ENCODE data around the gene CERS6. TPM values are rescaled to one million over a fixed set of nuclear protein-coding genes. Genes with fewer than 3 reads are reported as not detected.
"Not testable (repeated sequence)": the region's sequence is repeated elsewhere in the genome, so short reads cannot be mapped to it uniquely, and the experiment has no call there.

Gene CERS6
- total RNA-seq, 2 donors from 2014 or later, result 7.7 to 21.5 TPM

- peak overlapping the region; percentile 65 for H3K4me3 Mint-ChIP-seq
- H3K27ac Mint-ChIP-seq, result peak overlapping the region; percentile 25
- not testable (repeated sequence) for ATAC-seq (replicated peaks); H3K27me3 Mint-ChIP-seq; H3K9me3 Mint-ChIP-seq; H3K36me3 Mint-ChIP-seq (ENCODE audit: low read depth)
- H3K4me1 Mint-ChIP-seq, result peaks cover 33% of the 10 kb centered on the region
Observed at GRCh38 chr2:168491728-168492127, 35.7 kb downstream of the CERS6 start.

DNA sequence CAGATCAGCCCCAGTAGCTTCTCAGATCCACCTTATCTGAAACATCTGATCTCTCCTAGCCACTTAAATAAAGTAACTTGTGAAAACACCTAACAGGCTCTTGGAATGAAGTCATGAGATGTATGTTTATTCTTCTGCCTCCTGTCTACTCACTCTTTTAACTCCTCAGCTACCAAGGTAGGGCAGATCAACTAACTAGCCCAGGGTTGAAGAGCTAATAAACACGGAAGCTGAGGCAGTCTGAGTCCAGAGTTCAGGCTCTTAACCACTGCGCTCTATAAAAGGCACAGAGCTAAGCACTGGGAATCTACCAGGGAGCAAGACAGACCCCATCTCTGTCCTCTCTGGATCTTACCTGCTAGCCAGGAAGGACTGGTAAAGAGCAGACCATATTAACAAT, 37.1 kb downstream of the CERS6 start:
- not testable (repeated sequence) for H3K9me3 Mint-ChIP-seq; H3K27me3 Mint-ChIP-seq; ATAC-seq (replicated peaks); H3K36me3 Mint-ChIP-seq (ENCODE audit: low read depth); H3K27ac Mint-ChIP-seq; H3K4me3 Mint-ChIP-seq
- H3K4me1 Mint-ChIP-seq, result peaks cover 39% of the 10 kb centered on the region

DNA sequence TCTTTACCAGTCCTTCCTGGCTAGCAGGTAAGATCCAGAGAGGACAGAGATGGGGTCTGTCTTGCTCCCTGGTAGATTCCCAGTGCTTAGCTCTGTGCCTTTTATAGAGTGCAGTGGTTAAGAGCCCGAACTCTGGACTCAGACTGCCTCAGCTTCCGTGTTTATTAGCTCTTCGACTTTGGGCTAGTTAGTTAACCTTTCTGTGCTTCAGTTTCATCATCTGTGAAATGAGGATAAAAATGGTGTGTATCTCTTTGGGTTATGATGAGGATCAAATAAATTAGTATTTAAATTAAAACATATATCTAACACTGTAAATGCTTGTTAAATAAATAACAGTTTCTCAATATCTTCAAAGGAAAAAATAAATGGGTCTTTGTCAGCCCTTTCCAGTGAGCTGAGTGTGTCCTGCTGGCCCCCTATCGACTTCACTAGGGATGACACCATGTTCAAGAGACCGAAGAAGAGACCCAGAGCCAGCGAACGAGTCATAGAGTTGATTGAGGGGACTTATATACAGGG, 38.2 kb downstream of the CERS6 start:
- peaks cover 2% of the 10 kb centered on the region for H3K27me3 Mint-ChIP-seq
- H3K36me3 Mint-ChIP-seq (ENCODE audit: low read depth), result no peaks in the 10 kb centered on the region
- no peak for ATAC-seq (replicated peaks)
- H3K4me1 Mint-ChIP-seq, result peaks cover 39% of the 10 kb centered on the region
- H3K27ac Mint-ChIP-seq, result no peak overlapping the region
- no peaks in the 10 kb centered on the region for H3K9me3 Mint-ChIP-seq
- H3K4me3 Mint-ChIP-seq, result no peak overlapping the region

DNA sequence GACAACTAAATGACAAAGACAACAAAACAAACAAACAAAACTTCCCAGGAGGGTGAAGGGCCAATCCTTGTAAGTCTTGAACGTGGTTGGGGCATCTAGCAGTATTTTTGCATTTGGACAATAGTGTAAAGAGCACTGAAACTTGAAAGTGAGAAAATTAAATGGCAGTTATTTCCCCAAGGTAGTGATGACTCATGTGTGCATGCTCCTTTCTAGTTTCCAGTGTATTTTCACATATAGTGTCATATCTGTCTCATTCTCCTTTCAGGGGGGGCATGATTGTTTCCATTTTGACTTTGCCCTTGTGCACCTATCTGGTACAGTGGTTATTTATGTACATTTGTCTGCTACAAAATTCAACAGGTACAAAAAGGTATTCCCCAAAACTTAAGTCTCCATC, 39.5 kb downstream of the CERS6 start:
- H3K9me3 Mint-ChIP-seq, result peaks cover 3% of the 10 kb centered on the region
- H3K36me3 Mint-ChIP-seq (ENCODE audit: low read depth), result no peaks in the 10 kb centered on the region
- H3K4me3 Mint-ChIP-seq, result no peak overlapping the region
- peak; percentile 86 for ATAC-seq (replicated peaks)
- peaks cover 2% of the 10 kb centered on the region for H3K27me3 Mint-ChIP-seq
- H3K4me1 Mint-ChIP-seq, result peaks cover 30% of the 10 kb centered on the region
- peak overlapping the region; percentile 54 for H3K27ac Mint-ChIP-seq

DNA sequence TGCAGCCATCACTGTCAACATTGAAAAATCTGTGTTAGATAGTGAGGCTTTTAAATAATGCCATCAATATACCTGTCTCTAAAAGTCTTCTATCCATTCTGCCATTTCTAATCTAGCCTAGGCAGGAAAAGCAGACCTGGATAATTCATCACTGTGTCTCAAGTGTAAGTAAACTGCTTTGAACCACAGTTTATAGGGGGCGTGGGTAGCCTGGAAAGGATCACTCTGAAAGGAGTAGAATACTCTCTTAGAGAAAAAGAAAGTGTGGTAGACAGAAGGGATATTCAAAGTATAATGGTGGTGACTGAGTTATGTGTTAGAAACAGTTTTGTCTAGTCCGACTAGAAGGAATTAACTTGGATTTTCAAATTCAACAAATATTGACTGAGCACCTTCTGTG, 40.8 kb downstream of the CERS6 start:
- H3K4me1 Mint-ChIP-seq, result peaks cover 22% of the 10 kb centered on the region
- no peaks in the 10 kb centered on the region for H3K36me3 Mint-ChIP-seq (ENCODE audit: low read depth)

DNA sequence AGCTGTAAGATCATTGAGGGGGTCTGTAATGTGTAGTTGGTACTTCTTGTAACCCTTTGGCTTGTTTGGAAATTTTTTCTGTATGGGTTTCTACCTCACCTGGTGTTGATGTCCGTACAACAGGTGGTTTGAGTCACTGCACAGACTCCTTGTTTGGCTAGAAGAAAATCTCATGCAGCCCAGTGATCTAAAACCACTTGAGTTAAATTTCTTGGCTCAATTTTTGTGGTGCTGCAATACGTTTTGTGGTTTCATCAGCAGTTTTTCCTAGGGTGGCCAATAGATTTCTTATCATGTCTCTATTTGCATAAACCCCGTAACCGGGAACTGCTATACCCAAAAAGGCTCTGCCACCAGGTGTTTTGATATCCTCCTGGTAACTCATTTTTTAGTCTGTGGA, 43.4 kb downstream of the CERS6 start:
- peaks cover 2% of the 10 kb centered on the region for H3K27me3 Mint-ChIP-seq
- H3K4me3 Mint-ChIP-seq, result no peak overlapping the region
- ATAC-seq (replicated peaks), result no peak
- peaks cover 19% of the 10 kb centered on the region for H3K4me1 Mint-ChIP-seq
- H3K36me3 Mint-ChIP-seq (ENCODE audit: low read depth), result no peaks in the 10 kb centered on the region
- H3K27ac Mint-ChIP-seq, result no peak overlapping the region
- H3K9me3 Mint-ChIP-seq, result peaks cover 12% of the 10 kb centered on the region

More for the DNA sequence above, 40.8 kb downstream of the CERS6 start:
- no peak for ATAC-seq (replicated peaks)
- Mint-ChIP-seq H3K27ac (no peak overlapping the region), H3K4me3 (no peak overlapping the region), H3K9me3 (peaks cover 3% of the 10 kb centered on the region), H3K27me3 (peaks cover 2% of the 10 kb centered on the region)

DNA sequence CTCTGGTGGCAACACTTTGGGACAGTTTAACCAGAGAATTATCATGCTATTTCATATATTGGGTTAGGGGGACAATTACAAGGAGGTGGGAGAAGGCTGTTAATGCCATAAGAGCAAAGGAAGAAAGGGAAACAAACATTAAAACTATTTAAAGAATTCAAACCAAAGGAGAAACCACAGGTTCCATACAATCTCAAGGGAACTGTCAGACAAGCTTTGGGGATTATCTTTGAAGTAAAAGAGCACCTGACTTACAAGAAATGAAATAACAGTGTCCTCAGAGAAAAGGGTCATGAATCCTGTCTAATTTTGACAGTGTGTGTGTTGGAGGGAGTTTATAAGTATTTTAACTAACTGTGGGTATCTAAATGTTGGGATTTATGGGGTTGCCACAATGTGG, 44.4 kb downstream of the CERS6 start:
- Mint-ChIP-seq H3K4me1 (peaks cover 20% of the 10 kb centered on the region), H3K27ac (no peak overlapping the region), H3K9me3 (peaks cover 12% of the 10 kb centered on the region), H3K36me3 (ENCODE audit: low read depth) (no peaks in the 10 kb centered on the region), H3K4me3 (no peak overlapping the region), H3K27me3 (peaks cover 2% of the 10 kb centered on the region)
- no peak for ATAC-seq (replicated peaks)

- Mint-ChIP-seq H3K9me3 (peaks cover 12% of the 10 kb centered on the region), H3K4me1 (peaks cover 13% of the 10 kb centered on the region), H3K27me3 (peaks cover 2% of the 10 kb centered on the region), H3K4me3 (no peak overlapping the region), H3K36me3 (ENCODE audit: low read depth) (no peaks in the 10 kb centered on the region), H3K27ac (no peak overlapping the region)
- ATAC-seq (replicated peaks), result no peak
Observed at GRCh38 chr2:168501466-168502065, 45.5 kb downstream of the CERS6 start.

GRCh38 chr2:168502852-168503251, 46.8 kb downstream of the CERS6 start:
- H3K9me3 Mint-ChIP-seq, result peaks cover 12% of the 10 kb centered on the region
- H3K27ac Mint-ChIP-seq; H3K4me3 Mint-ChIP-seq; H3K4me1 Mint-ChIP-seq; H3K27me3 Mint-ChIP-seq; ATAC-seq (replicated peaks); H3K36me3 Mint-ChIP-seq (ENCODE audit: low read depth): not testable (repeated sequence)

- Mint-ChIP-seq H3K4me1 (peaks cover 8% of the 10 kb centered on the region), H3K27me3 (no peaks in the 10 kb centered on the region), H3K9me3 (peaks cover 12% of the 10 kb centered on the region), H3K4me3 (no peak overlapping the region), H3K36me3 (ENCODE audit: low read depth) (no peaks in the 10 kb centered on the region), H3K27ac (no peak overlapping the region)
- no peak for ATAC-seq (replicated peaks)
Observed at GRCh38 chr2:168503901-168504300, 47.8 kb downstream of the CERS6 start.

DNA sequence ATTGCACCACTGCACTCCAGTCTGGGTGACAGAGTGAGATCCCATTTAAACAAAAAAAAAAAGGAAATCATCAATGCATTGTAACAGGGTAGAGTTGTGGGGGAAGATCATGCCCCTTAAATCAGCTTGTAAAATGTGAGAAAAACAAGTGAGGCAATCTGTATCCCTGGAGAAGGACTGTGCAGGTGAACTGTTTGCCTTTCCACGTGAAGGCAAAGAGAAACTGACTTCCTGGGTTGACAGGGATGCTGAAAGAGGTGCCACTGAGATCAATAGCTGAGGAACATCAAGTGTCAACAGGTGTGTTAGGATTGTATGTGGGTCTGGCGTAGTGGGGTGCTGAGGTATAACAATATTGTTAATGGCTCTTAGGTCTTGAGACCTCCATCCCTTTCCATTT, 48.3 kb downstream of the CERS6 start:
- ATAC-seq (replicated peaks), result no peak
- H3K27me3 Mint-ChIP-seq, result no peaks in the 10 kb centered on the region
- no peak overlapping the region for H3K27ac Mint-ChIP-seq

GRCh38 chr2:168510125-168510756, 54.2 kb downstream of the CERS6 start:
- H3K9me3 Mint-ChIP-seq, result no peaks in the 10 kb centered on the region
- no peak overlapping the region for H3K4me3 Mint-ChIP-seq
- no peaks in the 10 kb centered on the region for H3K27me3 Mint-ChIP-seq
- ATAC-seq (replicated peaks), result no peak
- H3K4me1 Mint-ChIP-seq, result no peaks in the 10 kb centered on the region
- H3K36me3 Mint-ChIP-seq (ENCODE audit: low read depth), result no peaks in the 10 kb centered on the region
- no peak overlapping the region for H3K27ac Mint-ChIP-seq

More for the DNA sequence above, 48.3 kb downstream of the CERS6 start:
- H3K4me1 Mint-ChIP-seq, result peaks cover 8% of the 10 kb centered on the region
- no peaks in the 10 kb centered on the region for H3K36me3 Mint-ChIP-seq (ENCODE audit: low read depth)
- peaks cover 12% of the 10 kb centered on the region for H3K9me3 Mint-ChIP-seq
- no peak overlapping the region for H3K4me3 Mint-ChIP-seq

DNA sequence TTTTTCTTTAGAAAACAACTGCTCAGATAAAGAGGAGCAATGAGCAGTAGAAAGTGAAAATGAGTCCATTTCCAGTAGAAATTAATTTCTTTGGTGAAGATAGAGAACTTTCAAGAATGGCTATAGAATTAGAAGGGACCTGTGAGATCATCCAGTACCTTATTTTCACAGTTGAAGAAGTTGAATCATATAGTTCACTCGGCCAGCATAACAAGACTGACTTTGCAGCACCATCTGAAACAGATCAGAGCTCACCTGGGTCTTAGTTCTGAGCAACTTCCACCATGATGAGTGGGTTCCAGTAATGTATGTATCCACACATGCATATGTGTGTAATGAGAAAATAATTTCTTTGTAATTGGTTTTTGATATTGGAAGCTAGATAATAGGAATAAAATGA, 58.6 kb downstream of the CERS6 start:
- H3K4me1 Mint-ChIP-seq, result no peaks in the 10 kb centered on the region
- ATAC-seq (replicated peaks), result no peak
- H3K27ac Mint-ChIP-seq, result no peak overlapping the region
- no peaks in the 10 kb centered on the region for H3K36me3 Mint-ChIP-seq (ENCODE audit: low read depth)
- no peaks in the 10 kb centered on the region for H3K27me3 Mint-ChIP-seq
- peaks cover 3% of the 10 kb centered on the region for H3K9me3 Mint-ChIP-seq
- H3K4me3 Mint-ChIP-seq, result no peak overlapping the region

DNA sequence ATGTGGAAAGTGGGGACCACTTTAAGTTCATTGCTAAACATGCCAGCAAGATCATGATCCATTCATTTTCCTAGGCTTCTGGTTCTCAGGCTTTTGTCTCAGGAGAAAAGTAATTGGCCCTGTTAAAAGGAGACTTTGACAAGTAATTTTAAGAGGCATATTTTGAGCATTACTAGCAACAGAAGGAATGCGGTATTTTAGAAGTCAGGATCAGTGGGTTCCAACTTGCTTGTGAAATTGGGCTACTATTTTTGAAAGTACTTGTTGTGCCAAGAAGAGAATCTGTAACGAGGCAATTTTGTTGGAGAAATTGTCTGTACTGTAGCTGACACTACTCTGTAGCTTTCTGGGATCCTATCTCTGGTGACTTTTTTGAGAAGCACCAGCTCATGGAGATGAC, 59.4 kb downstream of the CERS6 start:
- H3K4me3 Mint-ChIP-seq, result no peak overlapping the region
- H3K4me1 Mint-ChIP-seq, result no peaks in the 10 kb centered on the region
- no peaks in the 10 kb centered on the region for H3K36me3 Mint-ChIP-seq (ENCODE audit: low read depth)
- no peak overlapping the region for H3K27ac Mint-ChIP-seq
- peaks cover 3% of the 10 kb centered on the region for H3K9me3 Mint-ChIP-seq
- H3K27me3 Mint-ChIP-seq, result no peaks in the 10 kb centered on the region
- ATAC-seq (replicated peaks), result no peak

- Mint-ChIP-seq H3K36me3 (ENCODE audit: low read depth) (no peaks in the 10 kb centered on the region), H3K9me3 (peaks cover 3% of the 10 kb centered on the region), H3K4me1 (peaks cover 6% of the 10 kb centered on the region), H3K4me3 (no peak overlapping the region), H3K27me3 (no peaks in the 10 kb centered on the region), H3K27ac (no peak overlapping the region)
- ATAC-seq (replicated peaks), result no peak
Observed at GRCh38 chr2:168517816-168518215, 61.7 kb downstream of the CERS6 start.

Data from activated T-helper 17 cell treated with anti-CD3 and anti-CD28 coated beads, Interleukin-2, amount 50 U/mL, for 72 hours (primary cell).